Neural progenitor cell (in vitro differentiated cells): ENCODE data around the gene IL1RAPL1. TPM values are rescaled to one million over a fixed set of nuclear protein-coding genes. Genes with fewer than 3 reads are reported as not detected.

ENCODE experiments used
- DNase-seq: peaks from one replicate; pipeline ENCODE4 v3.0.0-alpha.2; 2016; ENCODE audit warnings: low spot score
- H2AFZ ChIP-seq: fragments of 200-600 bp; sonication (generic); replicated peaks from 2 replicates; pipeline ENCODE4 v1.6.1; 2016; ENCODE audit warnings: antibody characterized with exemption
- H3F3A ChIP-seq: fragments of 200-600 bp; sonication (generic); 2 replicates; pipeline ENCODE4 v1.6.1; 2016; ENCODE audit warnings: antibody characterized with exemption, low read depth
- H3K27ac ChIP-seq: fragments of 200-600 bp; sonication (generic); 2 replicates; pipeline ENCODE4 v1.5.1; 2016; ENCODE audit warnings: mild to moderate bottlenecking
- H3K27me3 ChIP-seq: fragments of 200-600 bp; sonication (generic); 2 replicates; pipeline ENCODE4 v1.6.1; 2016; ENCODE audit warnings: mild to moderate bottlenecking, moderate library complexity
- H3K36me3 ChIP-seq: fragments of 200-600 bp; sonication (generic); 2 replicates; pipeline ENCODE4 v1.5.1; 2016
- H3K4me1 ChIP-seq: fragments of 200-600 bp; sonication (generic); 2 replicates; pipeline ENCODE4 v1.6.1; 2016; ENCODE audit warnings: mixed run types
- H3K4me2 ChIP-seq: fragments of 200-600 bp; sonication (generic); 2 replicates; pipeline ENCODE4 v1.6.1; 2016
- H3K4me3 ChIP-seq: fragments of 200-600 bp; sonication (generic); 2 replicates; pipeline ENCODE4 v1.5.1; 2016
- H3K79me2 ChIP-seq: fragments of 200-600 bp; sonication (generic); 2 replicates; pipeline ENCODE4 v1.6.1; 2016; ENCODE audit warnings: low read depth
- H3K9ac ChIP-seq: fragments of 200-600 bp; sonication (generic); 2 replicates; pipeline ENCODE4 v1.6.1; 2016
- H3K9me3 ChIP-seq: fragments of 200-600 bp; sonication (generic); 2 replicates; pipeline ENCODE4 v1.5.1; 2016; ENCODE audit warnings: low read depth
- H4K20me1 ChIP-seq: fragments of 200-600 bp; sonication (generic); 2 replicates; pipeline ENCODE4 v1.6.1; 2016; ENCODE audit warnings: low read depth
- H3K27ac Mint-ChIP-seq: 3 replicates; pipeline ENCODE4 v1.8.0; 2021; ENCODE audit warnings: mixed read lengths
- H3K27me3 Mint-ChIP-seq: 2 replicates; pipeline ENCODE4 v1.8.0; 2022; ENCODE audit warnings: low read depth, mild to moderate bottlenecking, inconsistent platforms, moderate library complexity, mixed read lengths; ENCODE audit not compliant: insufficient read depth
- H3K36me3 Mint-ChIP-seq: 3 replicates; pipeline ENCODE4 v1.8.0; 2021; ENCODE audit warnings: mixed read lengths
- H3K4me1 Mint-ChIP-seq: 3 replicates; pipeline ENCODE4 v1.8.0; 2021; ENCODE audit warnings: mixed read lengths
- H3K4me3 Mint-ChIP-seq: 3 replicates; pipeline ENCODE4 v1.8.0; 2021; ENCODE audit warnings: mild to moderate bottlenecking, moderate library complexity, mixed read lengths
- H3K9me3 Mint-ChIP-seq: 3 replicates; pipeline ENCODE4 v1.8.0; 2020; ENCODE audit warnings: mixed read lengths
- EZH2 ChIP-seq: fragments of 200-600 bp; sonication (generic); IDR thresholded peaks from 2 replicates; pipeline ENCODE4 v1.6.1; 2017; ENCODE audit warnings: antibody characterized with exemption, mild to moderate bottlenecking, moderate library complexity
- EZH2phosphoT487 ChIP-seq: fragments of 200-600 bp; sonication (generic); IDR thresholded peaks from 2 replicates; pipeline ENCODE4 v1.6.1; 2017; ENCODE audit warnings: antibody characterized with exemption
- total RNA-seq: library from RNA; depleted of rRNA; stranded (reverse); fragments of >200 nt; gene quantifications from 2 replicates; pipeline ENCODE4 v1.2.3, GENCODE V29; 2015; ENCODE audit warnings: low replicate concordance
- TF ChIP-seq, protein P1 (sequence below): fragments of 200-600 bp; sonication (generic); IDR thresholded peaks from 2 replicates; pipeline ENCODE4 v1.5.1; 2017; ENCODE audit warnings: antibody characterized with exemption, mild to moderate bottlenecking

Gene IL1RAPL1
- total RNA-seq, 1 donor from 2014 or later: 13.4 TPM

DNA sequence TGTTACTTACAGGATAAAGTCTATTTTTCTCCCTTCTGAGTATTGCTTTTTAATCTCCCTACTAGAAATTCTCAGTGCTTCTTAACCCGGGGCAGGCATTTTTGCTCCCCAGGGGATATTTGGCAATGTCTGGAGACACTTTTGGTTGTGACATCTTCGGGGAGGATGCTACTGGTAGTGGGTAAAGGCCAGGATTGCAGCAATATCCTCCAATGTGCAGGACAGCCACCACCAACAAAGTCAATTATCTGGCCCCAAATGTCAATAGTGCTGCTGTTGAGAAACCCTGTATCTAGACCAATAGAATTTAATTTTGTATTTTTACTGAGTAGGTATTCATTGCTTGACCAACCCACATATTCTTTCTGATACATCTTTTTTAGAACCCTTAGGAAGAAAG, 958.6 kb downstream of the IL1RAPL1 start:
- Mint-ChIP-seq H3K9me3 (no peaks in the 10 kb centered on the region), H3K4me1 (no peaks in the 10 kb centered on the region), H3K36me3 (no peaks in the 10 kb centered on the region), H3K27ac (no peak overlapping the region), H3K27me3 (no peaks in the 10 kb centered on the region), H3K4me3 (no peak overlapping the region)
- H3K9me3 ChIP-seq: no peaks in the 10 kb centered on the region
- no peaks in the 10 kb centered on the region for H3K79me2 ChIP-seq
- no peaks in the 10 kb centered on the region for H3K36me3 ChIP-seq
- no peaks in the 10 kb centered on the region for H4K20me1 ChIP-seq
- H3K27ac ChIP-seq: no peak overlapping the region
- no peak overlapping the region for H3K4me3 ChIP-seq
- H3K4me1 ChIP-seq: no peaks in the 10 kb centered on the region
- no peak overlapping the region for H2AFZ ChIP-seq
- no peak overlapping the region for H3K4me2 ChIP-seq
- TF ChIP-seq, protein P1, sequence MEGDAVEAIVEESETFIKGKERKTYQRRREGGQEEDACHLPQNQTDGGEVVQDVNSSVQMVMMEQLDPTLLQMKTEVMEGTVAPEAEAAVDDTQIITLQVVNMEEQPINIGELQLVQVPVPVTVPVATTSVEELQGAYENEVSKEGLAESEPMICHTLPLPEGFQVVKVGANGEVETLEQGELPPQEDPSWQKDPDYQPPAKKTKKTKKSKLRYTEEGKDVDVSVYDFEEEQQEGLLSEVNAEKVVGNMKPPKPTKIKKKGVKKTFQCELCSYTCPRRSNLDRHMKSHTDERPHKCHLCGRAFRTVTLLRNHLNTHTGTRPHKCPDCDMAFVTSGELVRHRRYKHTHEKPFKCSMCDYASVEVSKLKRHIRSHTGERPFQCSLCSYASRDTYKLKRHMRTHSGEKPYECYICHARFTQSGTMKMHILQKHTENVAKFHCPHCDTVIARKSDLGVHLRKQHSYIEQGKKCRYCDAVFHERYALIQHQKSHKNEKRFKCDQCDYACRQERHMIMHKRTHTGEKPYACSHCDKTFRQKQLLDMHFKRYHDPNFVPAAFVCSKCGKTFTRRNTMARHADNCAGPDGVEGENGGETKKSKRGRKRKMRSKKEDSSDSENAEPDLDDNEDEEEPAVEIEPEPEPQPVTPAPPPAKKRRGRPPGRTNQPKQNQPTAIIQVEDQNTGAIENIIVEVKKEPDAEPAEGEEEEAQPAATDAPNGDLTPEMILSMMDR: no peak
- TF ChIP-seq EZH2phosphoT487 (no peak), EZH2 (no peak)
- DNase-seq: no peak
- no peaks in the 10 kb centered on the region for H3F3A ChIP-seq
- no peaks in the 10 kb centered on the region for H3K27me3 ChIP-seq
- no peak overlapping the region for H3K9ac ChIP-seq

DNA sequence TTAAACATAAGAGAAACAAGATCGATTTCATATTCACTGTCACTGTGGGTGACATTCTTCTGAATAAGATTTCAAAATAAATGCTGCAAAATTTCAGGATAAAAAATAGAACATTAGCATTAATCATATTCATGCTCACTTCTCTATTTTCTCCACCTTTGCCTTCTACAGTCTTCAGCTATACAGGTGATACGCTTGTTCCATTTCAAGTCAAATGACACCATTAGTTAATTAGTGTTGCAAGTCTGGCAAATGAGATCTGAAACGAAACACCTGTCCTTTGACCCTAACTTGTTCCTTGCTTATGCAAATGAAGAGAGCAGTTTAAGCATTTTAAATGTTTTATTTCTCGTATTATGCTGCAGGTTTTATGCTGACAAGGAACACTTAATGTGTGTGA, 960.6 kb downstream of the IL1RAPL1 start:
- TF ChIP-seq, protein P1: no peak
- TF ChIP-seq EZH2 (no peak), EZH2phosphoT487 (no peak)
- DNase-seq: no peak
- no peak overlapping the region for H3K4me2 ChIP-seq
- H3K27me3 Mint-ChIP-seq: no peaks in the 10 kb centered on the region
- H3K9me3 Mint-ChIP-seq: no peaks in the 10 kb centered on the region
- peaks cover 2% of the 10 kb centered on the region for H3K4me1 Mint-ChIP-seq
- no peak overlapping the region for H3K9ac ChIP-seq
- H3K36me3 Mint-ChIP-seq: no peaks in the 10 kb centered on the region
- H3K4me3 Mint-ChIP-seq: no peak overlapping the region
- no peaks in the 10 kb centered on the region for H3K79me2 ChIP-seq
- H2AFZ ChIP-seq: no peak overlapping the region
- no peak overlapping the region for H3K27ac Mint-ChIP-seq
- no peaks in the 10 kb centered on the region for H3K36me3 ChIP-seq
- H3K27me3 ChIP-seq: no peaks in the 10 kb centered on the region
- no peaks in the 10 kb centered on the region for H4K20me1 ChIP-seq
- H3K4me3 ChIP-seq: no peak overlapping the region
- H3K4me1 ChIP-seq: peaks cover under 1% of the 10 kb centered on the region
- no peaks in the 10 kb centered on the region for H3F3A ChIP-seq
- no peaks in the 10 kb centered on the region for H3K9me3 ChIP-seq
- no peak overlapping the region for H3K27ac ChIP-seq

DNA sequence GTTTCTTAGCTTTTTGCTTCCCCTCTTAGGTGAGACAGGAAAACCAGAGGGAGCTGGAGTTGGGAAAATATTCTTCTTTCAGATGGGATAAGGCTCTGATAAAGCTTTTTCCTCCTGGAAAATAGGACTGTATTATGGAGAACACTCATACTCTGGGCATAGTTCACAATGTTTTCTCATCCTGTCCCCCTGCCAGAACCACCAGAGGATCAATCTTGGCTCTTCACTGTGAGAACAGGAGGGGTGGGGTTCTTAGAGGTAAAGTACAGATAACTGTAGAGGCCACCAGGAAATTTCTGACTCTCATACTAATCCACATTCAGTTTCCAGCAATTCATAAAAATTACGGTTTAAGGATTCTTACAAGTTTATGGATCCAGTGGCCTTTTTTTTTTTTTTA, 966.3 kb downstream of the IL1RAPL1 start:
- Histone ChIP-seq H3K27ac (no peak overlapping the region), H3K4me1 (peaks cover 8% of the 10 kb centered on the region), H3K4me3 (no peak overlapping the region), H3K27me3 (no peaks in the 10 kb centered on the region), H3K9ac (no peak overlapping the region), H3K36me3 (no peaks in the 10 kb centered on the region), H2AFZ (no peak overlapping the region), H3K4me2 (no peak overlapping the region), H3F3A (no peaks in the 10 kb centered on the region), H4K20me1 (no peaks in the 10 kb centered on the region), H3K9me3 (peaks cover 7% of the 10 kb centered on the region), H3K79me2 (no peaks in the 10 kb centered on the region)
- no peaks in the 10 kb centered on the region for H3K36me3 Mint-ChIP-seq
- no peaks in the 10 kb centered on the region for H3K27me3 Mint-ChIP-seq
- TF ChIP-seq EZH2 (no peak), EZH2phosphoT487 (no peak)
- TF ChIP-seq, protein P1: no peak
- H3K9me3 Mint-ChIP-seq: peaks cover 3% of the 10 kb centered on the region
- no peak for DNase-seq
- no peak overlapping the region for H3K27ac Mint-ChIP-seq
- H3K4me1 Mint-ChIP-seq: peaks cover 9% of the 10 kb centered on the region
- no peak overlapping the region for H3K4me3 Mint-ChIP-seq
